OCI-M2 (cell line): ENCODE measurements around the gene PDK2.

ENCODE experiments used
- DNase-seq: peaks from one replicate; lab custom pipeline; 2025; ENCODE audit not compliant: unreplicated experiment; lab: John Stamatoyannopoulos, UW

Gene PDK2

GRCh38 chr17:50099003-50099402, 3.9 kb downstream of the PDK2 start:
- no peak for DNase-seq

- DNase-seq = no peak
These were observed 5.3 kb downstream of the PDK2 start for GRCh38 chr17:50100480-50100883.

GRCh38 chr17:50100921-50101345, 5.8 kb downstream of the PDK2 start:
- DNase-seq = no peak

GRCh38 chr17:50101346-50102163, 6.4 kb downstream of the PDK2 start:
- DNase-seq = no peak

- DNase-seq = no peak
These were observed 7.2 kb downstream of the PDK2 start for GRCh38 chr17:50102164-50102991.

GRCh38 chr17:50103252-50103651, 8.1 kb downstream of the PDK2 start:
- no peak for DNase-seq

- DNase-seq = no peak
These were observed 8.8 kb downstream of the PDK2 start for GRCh38 chr17:50103941-50104340.

GRCh38 chr17:50105811-50106210, 10.7 kb downstream of the PDK2 start:
- no peak for DNase-seq

- DNase-seq = no peak
These were observed 11.4 kb downstream of the PDK2 start for GRCh38 chr17:50106393-50107131.

- no peak for DNase-seq
These were observed 12.8 kb downstream of the PDK2 start for GRCh38 chr17:50107790-50108414.

- no peak for DNase-seq
These were observed 13.4 kb downstream of the PDK2 start for GRCh38 chr17:50108556-50108955.

GRCh38 chr17:50109207-50109606, 14.1 kb downstream of the PDK2 start:
- no peak for DNase-seq

GRCh38 chr17:50109785-50110184, 14.6 kb downstream of the PDK2 start:
- no peak for DNase-seq

- DNase-seq = no peak
These were observed 15.6 kb downstream of the PDK2 start for GRCh38 chr17:50110591-50111349.

GRCh38 chr17:50111673-50112655, 16.8 kb downstream of the PDK2 start:
- no peak for DNase-seq

GRCh38 chr17:50112694-50113093, 17.5 kb downstream of the PDK2 start:
- DNase-seq = no peak

GRCh38 chr17:50113624-50114320, 18.6 kb downstream of the PDK2 start:
- DNase-seq = no peak

- no peak for DNase-seq
These were observed 19.2 kb downstream of the PDK2 start for GRCh38 chr17:50114401-50114800.
